ENCODE data around the gene CADM2.
"Not testable (repeated sequence)": the region's sequence is repeated elsewhere in the genome, so short reads cannot be mapped to it uniquely, and the experiment has no call there.

The CADM2 gene

GRCh38 chr3:85077018-85077417 lies 118.2 kb downstream of the CADM2 start:
- no peaks in the 10 kb centered on the region for H3K27me3 Mint-ChIP-seq (ENCODE audit: low read depth)
- H3K27ac Mint-ChIP-seq, result no peak overlapping the region
- no peaks in the 10 kb centered on the region for H3K4me1 Mint-ChIP-seq (ENCODE audit: low read depth)
- no peaks in the 10 kb centered on the region for H3K9me3 Mint-ChIP-seq
- H3K4me3 Mint-ChIP-seq, result no peak overlapping the region
- no peaks in the 10 kb centered on the region for H3K36me3 Mint-ChIP-seq (ENCODE audit: low read depth)

GRCh38 chr3:85081191-85081906 lies 122.6 kb downstream of the CADM2 start:
- Mint-ChIP-seq H3K27me3 (ENCODE audit: low read depth) (no peaks in the 10 kb centered on the region), H3K36me3 (ENCODE audit: low read depth) (no peaks in the 10 kb centered on the region), H3K4me3 (no peak overlapping the region), H3K27ac (no peak overlapping the region), H3K9me3 (no peaks in the 10 kb centered on the region), H3K4me1 (ENCODE audit: low read depth) (no peaks in the 10 kb centered on the region)

- H3K27ac Mint-ChIP-seq, result no peak overlapping the region
- no peaks in the 10 kb centered on the region for H3K27me3 Mint-ChIP-seq (ENCODE audit: low read depth)
- H3K4me1 Mint-ChIP-seq (ENCODE audit: low read depth), result no peaks in the 10 kb centered on the region
- H3K4me3 Mint-ChIP-seq, result no peak overlapping the region
- peaks cover 10% of the 10 kb centered on the region for H3K9me3 Mint-ChIP-seq
- no peaks in the 10 kb centered on the region for H3K36me3 Mint-ChIP-seq (ENCODE audit: low read depth)
Observed at GRCh38 chr3:85090495-85090894, 131.7 kb downstream of the CADM2 start.

GRCh38 chr3:85100316-85100715 lies 141.5 kb downstream of the CADM2 start:
- Mint-ChIP-seq H3K27ac (no peak overlapping the region), H3K27me3 (ENCODE audit: low read depth) (no peaks in the 10 kb centered on the region), H3K9me3 (peaks cover 16% of the 10 kb centered on the region), H3K36me3 (ENCODE audit: low read depth) (no peaks in the 10 kb centered on the region), H3K4me3 (no peak overlapping the region), H3K4me1 (ENCODE audit: low read depth) (no peaks in the 10 kb centered on the region)

GRCh38 chr3:85102781-85103180 lies 144.0 kb downstream of the CADM2 start:
- H3K36me3 Mint-ChIP-seq (ENCODE audit: low read depth), result no peaks in the 10 kb centered on the region
- H3K9me3 Mint-ChIP-seq, result peaks cover 13% of the 10 kb centered on the region
- no peaks in the 10 kb centered on the region for H3K27me3 Mint-ChIP-seq (ENCODE audit: low read depth)
- H3K4me3 Mint-ChIP-seq, result no peak overlapping the region
- H3K4me1 Mint-ChIP-seq (ENCODE audit: low read depth), result no peaks in the 10 kb centered on the region
- no peak overlapping the region for H3K27ac Mint-ChIP-seq

- Mint-ChIP-seq H3K27ac (no peak overlapping the region), H3K9me3 (no peaks in the 10 kb centered on the region), H3K36me3 (ENCODE audit: low read depth) (no peaks in the 10 kb centered on the region), H3K4me3 (no peak overlapping the region), H3K4me1 (ENCODE audit: low read depth) (no peaks in the 10 kb centered on the region), H3K27me3 (ENCODE audit: low read depth) (no peaks in the 10 kb centered on the region)
Observed at GRCh38 chr3:85110393-85110792, 151.6 kb downstream of the CADM2 start.

- Mint-ChIP-seq H3K27ac (no peak overlapping the region), H3K4me3 (no peak overlapping the region), H3K27me3 (ENCODE audit: low read depth) (no peaks in the 10 kb centered on the region), H3K36me3 (ENCODE audit: low read depth) (no peaks in the 10 kb centered on the region), H3K4me1 (ENCODE audit: low read depth) (no peaks in the 10 kb centered on the region), H3K9me3 (peaks cover 5% of the 10 kb centered on the region)
Observed at GRCh38 chr3:85120879-85121278, 162.1 kb downstream of the CADM2 start.

GRCh38 chr3:85132864-85133263 lies 174.1 kb downstream of the CADM2 start:
- not testable (repeated sequence) for H3K27ac Mint-ChIP-seq; H3K27me3 Mint-ChIP-seq (ENCODE audit: low read depth); H3K36me3 Mint-ChIP-seq (ENCODE audit: low read depth); H3K9me3 Mint-ChIP-seq; H3K4me3 Mint-ChIP-seq; H3K4me1 Mint-ChIP-seq (ENCODE audit: low read depth)

- not testable (repeated sequence) for H3K36me3 Mint-ChIP-seq (ENCODE audit: low read depth); H3K9me3 Mint-ChIP-seq; H3K27ac Mint-ChIP-seq; H3K4me3 Mint-ChIP-seq; H3K27me3 Mint-ChIP-seq (ENCODE audit: low read depth); H3K4me1 Mint-ChIP-seq (ENCODE audit: low read depth)
Observed at GRCh38 chr3:85133691-85134420, 175.1 kb downstream of the CADM2 start.

GRCh38 chr3:85142626-85143025 lies 183.8 kb downstream of the CADM2 start:
- no peak overlapping the region for H3K27ac Mint-ChIP-seq
- H3K9me3 Mint-ChIP-seq, result no peaks in the 10 kb centered on the region
- H3K36me3 Mint-ChIP-seq (ENCODE audit: low read depth), result no peaks in the 10 kb centered on the region
- H3K4me1 Mint-ChIP-seq (ENCODE audit: low read depth), result no peaks in the 10 kb centered on the region
- H3K27me3 Mint-ChIP-seq (ENCODE audit: low read depth), result no peaks in the 10 kb centered on the region
- H3K4me3 Mint-ChIP-seq, result no peak overlapping the region

GRCh38 chr3:85148036-85148435 lies 189.2 kb downstream of the CADM2 start:
- no peak overlapping the region for H3K4me3 Mint-ChIP-seq
- H3K4me1 Mint-ChIP-seq (ENCODE audit: low read depth), result no peaks in the 10 kb centered on the region
- no peak overlapping the region for H3K27ac Mint-ChIP-seq
- H3K36me3 Mint-ChIP-seq (ENCODE audit: low read depth), result no peaks in the 10 kb centered on the region
- peaks cover 9% of the 10 kb centered on the region for H3K9me3 Mint-ChIP-seq
- H3K27me3 Mint-ChIP-seq (ENCODE audit: low read depth), result no peaks in the 10 kb centered on the region

GRCh38 chr3:85151555-85151954 lies 192.8 kb downstream of the CADM2 start:
- H3K4me1 Mint-ChIP-seq (ENCODE audit: low read depth), result no peaks in the 10 kb centered on the region
- H3K9me3 Mint-ChIP-seq, result peaks cover 18% of the 10 kb centered on the region
- H3K27me3 Mint-ChIP-seq (ENCODE audit: low read depth), result no peaks in the 10 kb centered on the region
- H3K36me3 Mint-ChIP-seq (ENCODE audit: low read depth), result no peaks in the 10 kb centered on the region
- no peak overlapping the region for H3K27ac Mint-ChIP-seq
- no peak overlapping the region for H3K4me3 Mint-ChIP-seq

GRCh38 chr3:85153279-85153678 lies 194.5 kb downstream of the CADM2 start:
- H3K27me3 Mint-ChIP-seq (ENCODE audit: low read depth), result not testable (repeated sequence)

GRCh38 chr3:85159376-85159775 lies 200.6 kb downstream of the CADM2 start:
- no peaks in the 10 kb centered on the region for H3K36me3 Mint-ChIP-seq (ENCODE audit: low read depth)
- H3K27ac Mint-ChIP-seq, result no peak overlapping the region
- H3K4me3 Mint-ChIP-seq, result no peak overlapping the region
- no peaks in the 10 kb centered on the region for H3K4me1 Mint-ChIP-seq (ENCODE audit: low read depth)
- H3K9me3 Mint-ChIP-seq, result peaks cover 15% of the 10 kb centered on the region
- no peaks in the 10 kb centered on the region for H3K27me3 Mint-ChIP-seq (ENCODE audit: low read depth)

More at GRCh38 chr3:85153279-85153678, 194.5 kb downstream of the CADM2 start:
- peaks cover 18% of the 10 kb centered on the region for H3K9me3 Mint-ChIP-seq
- not testable (repeated sequence) for H3K4me1 Mint-ChIP-seq (ENCODE audit: low read depth); H3K4me3 Mint-ChIP-seq; H3K36me3 Mint-ChIP-seq (ENCODE audit: low read depth); H3K27ac Mint-ChIP-seq

- Mint-ChIP-seq H3K4me3 (no peak overlapping the region), H3K9me3 (peaks cover 11% of the 10 kb centered on the region), H3K27me3 (ENCODE audit: low read depth) (no peaks in the 10 kb centered on the region), H3K4me1 (ENCODE audit: low read depth) (no peaks in the 10 kb centered on the region), H3K27ac (no peak overlapping the region), H3K36me3 (ENCODE audit: low read depth) (no peaks in the 10 kb centered on the region)
Observed at GRCh38 chr3:85161544-85161943, 202.8 kb downstream of the CADM2 start.
